Hematopoietic multipotent progenitor cell treated with erythropoietin and hydrocortisone succinate and interleukin-3 and kit ligand, for 15 days (in vitro differentiated cells): ENCODE data around the gene PDIA2.
A peak's percentile ranks its signal among the peaks of the same experiment; 100 is the strongest.
"Not testable (repeated sequence)": the region's sequence is repeated elsewhere in the genome, so short reads cannot be mapped to it uniquely, and the experiment has no call there.

ENCODE experiments used
- DNase-seq: peaks from one replicate; pipeline ENCODE4 v3.0.0-alpha.2; 2015; ENCODE audit warnings: low spot score

PDIA2 gene

GRCh38 chr16:301950-302349 is 19.0 kb downstream of the PDIA2 start:
- DNase-seq = no peak

- DNase-seq = peak; percentile 10
Observed at GRCh38 chr16:303760-304505, 21.0 kb downstream of the PDIA2 start.

- no peak for DNase-seq
Observed at GRCh38 chr16:305916-306626, 23.1 kb downstream of the PDIA2 start.

GRCh38 chr16:306911-307370 is 24.0 kb downstream of the PDIA2 start:
- no peak for DNase-seq

- DNase-seq = no peak
Observed at GRCh38 chr16:307691-308312, 24.8 kb downstream of the PDIA2 start.

- no peak for DNase-seq
Observed at GRCh38 chr16:309476-309875, 26.5 kb downstream of the PDIA2 start.

- no peak for DNase-seq
Observed at GRCh38 chr16:311725-312124, 28.8 kb downstream of the PDIA2 start.

- DNase-seq = no peak
Observed at GRCh38 chr16:314351-314750, 31.4 kb downstream of the PDIA2 start.

- DNase-seq = no peak
Observed at GRCh38 chr16:314795-315299, 31.9 kb downstream of the PDIA2 start.

- no peak for DNase-seq
Observed at GRCh38 chr16:316741-317464, 33.9 kb downstream of the PDIA2 start.

GRCh38 chr16:317583-317982 is 34.6 kb downstream of the PDIA2 start:
- DNase-seq = no peak

- DNase-seq = no peak
Observed at GRCh38 chr16:318628-319027, 35.7 kb downstream of the PDIA2 start.

- no peak for DNase-seq
Observed at GRCh38 chr16:320206-320605, 37.2 kb downstream of the PDIA2 start.

GRCh38 chr16:321532-321931 is 38.6 kb downstream of the PDIA2 start:
- no peak for DNase-seq

- no peak for DNase-seq
Observed at GRCh38 chr16:322476-323143, 39.6 kb downstream of the PDIA2 start.

- no peak for DNase-seq
Observed at GRCh38 chr16:324201-324450, 41.2 kb downstream of the PDIA2 start.

GRCh38 chr16:324451-325334 is 41.7 kb downstream of the PDIA2 start:
- DNase-seq = peak; percentile 69

GRCh38 chr16:325375-326145 is 42.6 kb downstream of the PDIA2 start:
- no peak for DNase-seq

GRCh38 chr16:330741-331140 is 47.8 kb downstream of the PDIA2 start:
- DNase-seq = no peak

GRCh38 chr16:331181-331814 is 48.3 kb downstream of the PDIA2 start:
- DNase-seq = not testable (repeated sequence)
